Suprapubic skin (tissue), 4 donors: ENCODE results near the gene CNIH3. TPM values are rescaled to one million over a fixed set of nuclear protein-coding genes. Genes with fewer than 3 reads are reported as not detected.

Experiments used
- DNase-seq, 2 donors: peaks; one replicate each; pipeline ENCODE4 v3.0.0-alpha.2; 2019; ENCODE audit warnings: low spot score in 2 of 2
- H3K27ac ChIP-seq: fragments of 200-600 bp; sonication (generic); one replicate; pipeline ENCODE4 v1.5.1; 2019
- H3K27me3 ChIP-seq: fragments of 200-600 bp; sonication (generic); one replicate; pipeline ENCODE4 v1.5.1; 2019
- H3K36me3 ChIP-seq: fragments of 200-600 bp; sonication (generic); one replicate; pipeline ENCODE4 v1.5.1; 2019
- H3K4me1 ChIP-seq: fragments of 200-600 bp; sonication (generic); one replicate; pipeline ENCODE4 v1.5.1; 2019
- H3K4me3 ChIP-seq: fragments of 200-600 bp; sonication (generic); one replicate; pipeline ENCODE4 v1.5.1; 2019; ENCODE audit warnings: mild to moderate bottlenecking
- H3K9me3 ChIP-seq: fragments of 200-600 bp; sonication (generic); one replicate; pipeline ENCODE4 v1.5.1; 2019
- EP300 ChIP-seq: sonication (generic); formaldehyde crosslinking; IDR thresholded peaks from one replicate; pipeline ENCODE4 v1.6.1; 2017; ENCODE audit warnings: antibody characterized with exemption
- POLR2A ChIP-seq, 2 donors: fragments of 450-650 bp; IDR thresholded peaks; one replicate each; pipeline ENCODE4 v1.6.1; 2017; ENCODE audit warnings: antibody characterized with exemption in 2 of 2, mild to moderate bottlenecking in 2 of 2, moderate library complexity in 2 of 2
- POLR2AphosphoS5 ChIP-seq, 3 donors: sonication (generic); formaldehyde crosslinking; IDR thresholded peaks; one replicate each; pipeline ENCODE4 v1.6.1; 2017; ENCODE audit warnings: antibody characterized with exemption in 3 of 3
- WGBS: methylation state at CpG from one replicate; pipeline ENCODE4 v1.1.5; 2018; 5-methylcytosine and 5-hydroxymethylcytosine counted together
- total RNA-seq, 4 donors: library from RNA; depleted of rRNA; stranded (reverse); fragments of >200 nt; gene quantifications; one replicate each; pipeline ENCODE4 v1.1.0, GENCODE V29; 2016
- TF ChIP-seq, protein P1 (sequence below), 2 donors: fragments of 200-600 bp in 1 of 2; fragments of 450-650 bp in 1 of 2; sonication (generic) in 1 of 2; IDR thresholded peaks; one replicate each; pipeline ENCODE4 v1.5.1; 2016 to 2019; ENCODE audit warnings: antibody characterized with exemption in 2 of 2, mild to moderate bottlenecking in 1 of 2, moderate library complexity in 1 of 2

CNIH3 gene
- total RNA-seq, 4 donors from 2014 or later: 0.57 to 6.7 (median 0.62) TPM; not detected in 1

- H3K36me3 ChIP-seq: no peaks in the 10 kb centered on the region
- no peaks in the 10 kb centered on the region for H3K9me3 ChIP-seq
- no peak overlapping the region for H3K27ac ChIP-seq
- WGBS: 56% methylated on average over 2 of the region's 4 CpGs
- H3K4me1 ChIP-seq: no peaks in the 10 kb centered on the region
- TF ChIP-seq, protein P1, sequence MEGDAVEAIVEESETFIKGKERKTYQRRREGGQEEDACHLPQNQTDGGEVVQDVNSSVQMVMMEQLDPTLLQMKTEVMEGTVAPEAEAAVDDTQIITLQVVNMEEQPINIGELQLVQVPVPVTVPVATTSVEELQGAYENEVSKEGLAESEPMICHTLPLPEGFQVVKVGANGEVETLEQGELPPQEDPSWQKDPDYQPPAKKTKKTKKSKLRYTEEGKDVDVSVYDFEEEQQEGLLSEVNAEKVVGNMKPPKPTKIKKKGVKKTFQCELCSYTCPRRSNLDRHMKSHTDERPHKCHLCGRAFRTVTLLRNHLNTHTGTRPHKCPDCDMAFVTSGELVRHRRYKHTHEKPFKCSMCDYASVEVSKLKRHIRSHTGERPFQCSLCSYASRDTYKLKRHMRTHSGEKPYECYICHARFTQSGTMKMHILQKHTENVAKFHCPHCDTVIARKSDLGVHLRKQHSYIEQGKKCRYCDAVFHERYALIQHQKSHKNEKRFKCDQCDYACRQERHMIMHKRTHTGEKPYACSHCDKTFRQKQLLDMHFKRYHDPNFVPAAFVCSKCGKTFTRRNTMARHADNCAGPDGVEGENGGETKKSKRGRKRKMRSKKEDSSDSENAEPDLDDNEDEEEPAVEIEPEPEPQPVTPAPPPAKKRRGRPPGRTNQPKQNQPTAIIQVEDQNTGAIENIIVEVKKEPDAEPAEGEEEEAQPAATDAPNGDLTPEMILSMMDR (IDR thresholded peaks at IDR 0.05): no peak
- TF ChIP-seq POLR2A (IDR thresholded peaks at IDR 0.05) (no peak), POLR2AphosphoS5 (IDR thresholded peaks at IDR 0.05) (no peak), EP300 (no peak)
- no peak for DNase-seq
- no peaks in the 10 kb centered on the region for H3K27me3 ChIP-seq
- no peak overlapping the region for H3K4me3 ChIP-seq
Observed at GRCh38 chr1:224673141-224673540, 57.0 kb downstream of the CNIH3 start.

- Histone ChIP-seq H3K4me1 (no peaks in the 10 kb centered on the region), H3K27ac (no peak overlapping the region), H3K9me3 (no peaks in the 10 kb centered on the region), H3K36me3 (no peaks in the 10 kb centered on the region), H3K27me3 (no peaks in the 10 kb centered on the region), H3K4me3 (no peak overlapping the region)
- DNase-seq: no peak
- 88% methylated on average over 2 of the region's 2 CpGs for WGBS
- TF ChIP-seq POLR2AphosphoS5 (IDR thresholded peaks at IDR 0.05) (no peak), EP300 (no peak), POLR2A (IDR thresholded peaks at IDR 0.05) (no peak)
- TF ChIP-seq, protein P1 (IDR thresholded peaks at IDR 0.05): no peak
Observed at GRCh38 chr1:224675590-224675989, 59.5 kb downstream of the CNIH3 start.

- TF ChIP-seq POLR2A (IDR thresholded peaks at IDR 0.05): no peak
- TF ChIP-seq EP300: no peak
- TF ChIP-seq, protein P1 (IDR thresholded peaks at IDR 0.05): no peak
- no peak for TF ChIP-seq POLR2AphosphoS5 (IDR thresholded peaks at IDR 0.05)
- H3K36me3 ChIP-seq: no peaks in the 10 kb centered on the region
- H3K9me3 ChIP-seq: no peaks in the 10 kb centered on the region
- no peak overlapping the region for H3K27ac ChIP-seq
- DNase-seq: no peak
- H3K4me1 ChIP-seq: no peaks in the 10 kb centered on the region
- WGBS: 68% methylated on average over 5 of the region's 5 CpGs
- H3K27me3 ChIP-seq: no peaks in the 10 kb centered on the region
- H3K4me3 ChIP-seq: no peak overlapping the region
Observed at GRCh38 chr1:224676551-224676950, 60.4 kb downstream of the CNIH3 start.

DNA sequence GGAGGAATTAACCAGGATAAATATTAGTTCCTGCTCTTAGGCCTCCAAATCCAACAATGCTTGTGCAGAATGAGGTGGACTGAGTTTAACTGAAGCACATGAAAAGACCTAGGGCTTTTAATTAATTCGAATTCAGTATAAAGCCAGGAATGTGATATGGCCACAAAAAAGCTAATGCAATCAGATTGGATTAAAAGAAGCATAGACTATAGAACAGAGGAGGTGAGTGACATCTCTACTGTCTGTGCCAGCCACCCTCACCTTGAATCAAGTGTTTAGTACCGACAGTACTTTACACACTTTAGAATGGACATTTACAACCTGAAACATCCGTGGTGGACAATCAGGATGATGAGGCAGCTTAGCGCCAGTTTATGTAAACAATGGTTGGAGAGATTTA lies 62.1 kb downstream of the CNIH3 start:
- Histone ChIP-seq H3K4me3 (no peak overlapping the region), H3K9me3 (no peaks in the 10 kb centered on the region), H3K27ac (no peak overlapping the region), H3K36me3 (no peaks in the 10 kb centered on the region), H3K4me1 (no peaks in the 10 kb centered on the region), H3K27me3 (no peaks in the 10 kb centered on the region)
- DNase-seq: no peak
- 88% methylated on average over 4 of the region's 4 CpGs for WGBS
- TF ChIP-seq POLR2AphosphoS5 (IDR thresholded peaks at IDR 0.05) (no peak), EP300 (no peak), POLR2A (IDR thresholded peaks at IDR 0.05) (no peak)
- TF ChIP-seq, protein P1 (IDR thresholded peaks at IDR 0.05): no peak

GRCh38 chr1:224679606-224680005 lies 63.5 kb downstream of the CNIH3 start:
- H3K4me3 ChIP-seq: no peak overlapping the region
- no peak for DNase-seq
- 91% methylated on average over 2 of the region's 2 CpGs for WGBS
- H3K27me3 ChIP-seq: no peaks in the 10 kb centered on the region
- no peaks in the 10 kb centered on the region for H3K36me3 ChIP-seq
- H3K9me3 ChIP-seq: no peaks in the 10 kb centered on the region
- no peaks in the 10 kb centered on the region for H3K4me1 ChIP-seq
- no peak overlapping the region for H3K27ac ChIP-seq
- no peak for TF ChIP-seq POLR2AphosphoS5 (IDR thresholded peaks at IDR 0.05)
- TF ChIP-seq POLR2A (IDR thresholded peaks at IDR 0.05): no peak
- TF ChIP-seq, protein P1 (IDR thresholded peaks at IDR 0.05): no peak
- no peak for TF ChIP-seq EP300
